ENCODE measurements around the gene OBSCN.

DNA sequence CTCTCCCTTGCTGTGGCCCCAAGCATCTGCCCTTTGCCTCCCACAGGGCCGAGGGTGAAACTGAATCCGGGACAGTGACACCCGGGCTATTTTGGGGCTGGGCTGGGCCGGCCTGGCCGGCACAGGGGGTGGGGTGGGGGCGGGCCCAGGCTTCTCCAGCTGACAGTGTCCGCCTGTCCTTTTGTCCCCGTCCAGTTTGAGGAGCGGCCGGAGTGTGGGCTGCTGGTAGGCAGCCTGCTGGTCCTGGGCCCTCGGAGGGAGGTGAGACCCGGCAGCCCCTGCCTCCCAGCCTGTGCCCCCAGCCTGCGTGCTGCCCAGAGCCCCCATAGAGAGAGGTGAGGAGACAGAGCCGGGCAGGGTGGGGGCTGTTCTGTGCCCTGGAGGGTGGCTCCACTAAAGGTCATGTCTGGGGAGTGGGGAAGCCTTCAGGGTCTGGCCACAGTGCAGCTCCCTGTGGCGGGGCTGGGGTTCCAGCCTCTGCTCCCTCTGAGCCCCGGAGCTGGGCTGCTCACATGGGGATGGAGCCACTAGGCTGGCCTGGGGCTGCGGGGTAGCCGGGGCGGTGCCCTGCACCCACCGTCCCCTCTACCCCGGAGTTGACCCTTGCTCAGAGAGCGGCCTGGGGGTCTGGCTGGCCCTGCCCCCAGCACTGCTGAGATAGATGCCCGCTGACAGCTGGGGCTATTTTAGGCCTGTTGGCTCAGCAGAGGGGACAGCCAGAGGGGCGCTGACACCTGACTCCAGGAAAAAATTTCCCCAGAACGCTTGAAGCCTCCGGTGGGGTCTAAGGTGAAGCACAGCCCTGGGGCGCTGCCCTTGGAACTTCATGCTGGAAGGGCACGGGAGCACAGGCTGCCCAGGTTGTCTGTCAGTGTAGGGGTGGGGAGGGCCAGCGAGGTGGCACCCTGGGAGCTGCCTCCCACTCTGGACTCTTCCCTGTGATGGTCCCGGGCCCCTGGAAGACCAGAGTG is at the start of gene OBSCN:
- TF ChIP-seq, protein P1, sequence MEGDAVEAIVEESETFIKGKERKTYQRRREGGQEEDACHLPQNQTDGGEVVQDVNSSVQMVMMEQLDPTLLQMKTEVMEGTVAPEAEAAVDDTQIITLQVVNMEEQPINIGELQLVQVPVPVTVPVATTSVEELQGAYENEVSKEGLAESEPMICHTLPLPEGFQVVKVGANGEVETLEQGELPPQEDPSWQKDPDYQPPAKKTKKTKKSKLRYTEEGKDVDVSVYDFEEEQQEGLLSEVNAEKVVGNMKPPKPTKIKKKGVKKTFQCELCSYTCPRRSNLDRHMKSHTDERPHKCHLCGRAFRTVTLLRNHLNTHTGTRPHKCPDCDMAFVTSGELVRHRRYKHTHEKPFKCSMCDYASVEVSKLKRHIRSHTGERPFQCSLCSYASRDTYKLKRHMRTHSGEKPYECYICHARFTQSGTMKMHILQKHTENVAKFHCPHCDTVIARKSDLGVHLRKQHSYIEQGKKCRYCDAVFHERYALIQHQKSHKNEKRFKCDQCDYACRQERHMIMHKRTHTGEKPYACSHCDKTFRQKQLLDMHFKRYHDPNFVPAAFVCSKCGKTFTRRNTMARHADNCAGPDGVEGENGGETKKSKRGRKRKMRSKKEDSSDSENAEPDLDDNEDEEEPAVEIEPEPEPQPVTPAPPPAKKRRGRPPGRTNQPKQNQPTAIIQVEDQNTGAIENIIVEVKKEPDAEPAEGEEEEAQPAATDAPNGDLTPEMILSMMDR (IDR thresholded peaks at IDR 0.05), result no peak
- TF ChIP-seq EZH2 (IDR thresholded peaks at IDR 0.05; ENCODE audit: borderline replicate concordance, insufficient read depth, low read depth, low read length, poor library complexity, severe bottlenecking), result no peak
